ENCODE results near the gene PTGER1.

- TF ChIP-seq CTCF (conservative IDR thresholded peaks at IDR 0.05; ENCODE audit: low read length) (no peak), EZH2phosphoT487 (IDR thresholded peaks at IDR 0.05; ENCODE audit: borderline replicate concordance, low read depth, low read length) (no peak)
Observed at GRCh38 chr19:14471436-14472187, 3.5 kb downstream of the PTGER1 start.
